NCI-H446 (cell line): ENCODE measurements around the gene TACSTD2.
"Not testable (repeated sequence)": the region's sequence is repeated elsewhere in the genome, so short reads cannot be mapped to it uniquely, and the experiment has no call there.

Experiments used
- DNase-seq, 2 experiments: peaks; one replicate each; lab custom pipeline; 2025; lab: John Stamatoyannopoulos, UW

Gene TACSTD2

DNA sequence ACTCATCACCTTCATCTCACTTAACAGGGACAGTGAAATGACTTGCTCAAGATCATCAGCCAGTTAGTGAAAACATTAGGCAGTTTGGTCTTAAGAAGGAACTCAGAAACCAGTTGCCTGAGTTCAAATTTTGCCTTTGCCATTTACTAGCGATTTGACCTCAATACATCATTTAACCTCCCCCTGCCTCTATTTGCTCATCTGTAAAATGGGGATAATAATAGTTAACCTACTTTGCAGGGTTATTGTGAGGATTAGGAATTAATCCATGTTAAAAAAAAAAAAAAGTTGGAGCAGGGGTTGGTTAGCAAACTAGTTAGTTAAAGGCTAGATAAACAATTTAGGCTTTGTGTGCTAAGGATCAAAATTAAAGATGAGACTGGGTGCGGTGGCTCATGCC, 10.6 kb upstream of the TACSTD2 start:
- no peak for DNase-seq

DNA sequence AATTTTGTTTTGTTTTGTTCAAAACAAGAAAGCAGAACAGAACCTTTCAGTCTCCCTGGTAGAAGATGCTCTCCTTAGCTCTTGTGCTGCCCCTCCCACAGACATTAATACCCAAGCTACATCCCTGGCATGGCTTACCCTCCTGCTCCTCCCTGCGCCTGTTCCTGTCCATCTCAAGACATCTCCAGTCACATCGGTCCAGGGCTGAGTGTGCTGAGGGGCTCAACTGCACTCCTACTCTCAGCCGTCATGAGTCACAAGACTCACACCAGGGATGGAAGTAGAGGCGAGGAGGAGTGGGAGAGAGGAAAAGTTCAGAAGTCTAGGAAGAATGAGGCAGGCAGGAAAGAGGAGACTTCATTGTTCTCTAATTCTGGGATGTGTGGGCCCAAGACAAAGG, 9.2 kb upstream of the TACSTD2 start:
- no peak for DNase-seq

GRCh38 chr1:58585581-58586151, 8.6 kb upstream of the TACSTD2 start:
- no peak for DNase-seq

DNA sequence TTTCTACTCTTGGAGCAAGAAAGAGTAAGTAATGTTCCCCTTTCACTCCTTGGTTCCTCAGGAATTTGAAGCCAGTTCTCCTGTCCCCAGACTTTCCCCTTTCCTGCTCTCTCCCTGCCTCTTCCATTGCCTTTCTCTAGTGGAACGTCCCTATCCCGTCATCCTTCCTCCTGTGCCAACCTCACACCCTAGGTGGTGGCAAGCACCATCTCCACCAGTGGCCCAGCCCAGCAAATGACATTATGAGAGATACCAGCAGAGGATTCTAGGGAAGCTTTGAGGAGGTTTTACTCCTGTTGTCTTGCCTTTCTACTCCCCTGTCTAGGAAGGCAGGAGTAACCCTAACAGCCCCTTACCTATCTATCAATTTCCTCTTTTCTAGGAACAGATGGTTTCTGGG, 8.1 kb upstream of the TACSTD2 start:
- DNase-seq = no peak

GRCh38 chr1:58584082-58584895, 7.2 kb upstream of the TACSTD2 start:
- no peak for DNase-seq

DNA sequence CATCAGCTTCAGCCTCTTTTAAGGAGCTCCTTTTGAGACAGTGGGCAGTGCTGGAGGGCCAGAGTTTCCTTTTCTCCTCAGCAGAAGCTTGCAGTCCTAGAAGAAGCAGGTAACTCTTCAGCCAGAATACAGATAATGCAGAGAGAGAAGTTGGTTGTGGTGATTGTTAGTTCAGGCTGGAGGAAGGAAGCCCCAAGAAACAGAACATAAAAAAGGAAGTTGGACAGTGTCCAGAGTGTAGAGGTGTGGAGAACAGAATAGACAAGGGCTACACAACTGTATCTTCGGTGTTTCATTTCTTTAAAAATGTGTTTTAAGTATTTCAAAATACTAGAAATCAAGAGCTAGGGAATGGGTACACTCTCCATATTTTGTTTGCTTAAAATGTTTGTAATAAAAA, 6.4 kb upstream of the TACSTD2 start:
- DNase-seq = no peak

GRCh38 chr1:58582143-58582542, 5.1 kb upstream of the TACSTD2 start:
- DNase-seq = not testable (repeated sequence)

- DNase-seq = no peak
Observed at GRCh38 chr1:58581641-58582040, 4.6 kb upstream of the TACSTD2 start.

DNA sequence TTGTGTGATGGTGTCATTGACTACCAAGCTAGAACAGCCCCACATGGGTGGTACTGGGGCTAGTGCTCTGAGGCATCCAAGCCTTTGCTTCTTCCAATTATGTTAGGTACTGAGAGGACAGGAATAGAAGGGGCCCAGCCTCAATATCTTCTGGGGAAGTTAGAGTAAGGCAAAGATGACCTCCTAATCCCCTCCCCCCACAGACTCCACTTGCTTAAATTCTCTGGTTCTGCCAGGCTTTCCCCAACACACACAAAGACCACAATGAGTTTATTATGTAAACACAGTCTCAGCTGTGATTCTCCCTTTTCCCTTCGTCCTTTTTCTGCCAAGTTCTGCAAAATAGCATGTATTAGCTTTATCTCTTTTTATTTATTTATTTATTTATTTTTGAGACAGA, 3.1 kb upstream of the TACSTD2 start:
- no peak for DNase-seq

- DNase-seq = no peak
Observed at GRCh38 chr1:58577654-58578030, 590 bp upstream of the TACSTD2 start.

DNA sequence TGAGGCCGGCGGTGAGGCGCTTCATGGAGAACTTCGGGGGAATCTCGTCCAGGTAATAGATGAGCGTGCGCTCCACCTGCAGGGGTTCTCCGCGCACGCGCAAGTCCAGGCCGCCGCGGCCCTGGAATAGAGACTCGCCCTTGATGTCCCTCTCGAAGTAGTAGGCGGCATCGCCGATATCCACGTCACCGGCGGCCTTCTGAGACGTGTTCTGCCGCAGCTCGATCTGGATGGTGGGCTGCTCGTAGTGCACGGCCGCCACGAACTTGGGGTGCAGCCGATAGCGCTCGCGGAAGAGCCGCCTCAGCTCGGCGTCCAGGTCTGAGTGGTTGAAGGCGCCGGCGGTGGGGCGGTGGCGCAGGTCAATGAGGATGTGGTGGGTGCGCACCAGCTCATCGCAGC, 726 bp downstream of the TACSTD2 start:
- no peak for DNase-seq

GRCh38 chr1:58575551-58576324, 1.3 kb downstream of the TACSTD2 start:
- DNase-seq = no peak

GRCh38 chr1:58574816-58575215, 2.2 kb downstream of the TACSTD2 start:
- no peak for DNase-seq

DNA sequence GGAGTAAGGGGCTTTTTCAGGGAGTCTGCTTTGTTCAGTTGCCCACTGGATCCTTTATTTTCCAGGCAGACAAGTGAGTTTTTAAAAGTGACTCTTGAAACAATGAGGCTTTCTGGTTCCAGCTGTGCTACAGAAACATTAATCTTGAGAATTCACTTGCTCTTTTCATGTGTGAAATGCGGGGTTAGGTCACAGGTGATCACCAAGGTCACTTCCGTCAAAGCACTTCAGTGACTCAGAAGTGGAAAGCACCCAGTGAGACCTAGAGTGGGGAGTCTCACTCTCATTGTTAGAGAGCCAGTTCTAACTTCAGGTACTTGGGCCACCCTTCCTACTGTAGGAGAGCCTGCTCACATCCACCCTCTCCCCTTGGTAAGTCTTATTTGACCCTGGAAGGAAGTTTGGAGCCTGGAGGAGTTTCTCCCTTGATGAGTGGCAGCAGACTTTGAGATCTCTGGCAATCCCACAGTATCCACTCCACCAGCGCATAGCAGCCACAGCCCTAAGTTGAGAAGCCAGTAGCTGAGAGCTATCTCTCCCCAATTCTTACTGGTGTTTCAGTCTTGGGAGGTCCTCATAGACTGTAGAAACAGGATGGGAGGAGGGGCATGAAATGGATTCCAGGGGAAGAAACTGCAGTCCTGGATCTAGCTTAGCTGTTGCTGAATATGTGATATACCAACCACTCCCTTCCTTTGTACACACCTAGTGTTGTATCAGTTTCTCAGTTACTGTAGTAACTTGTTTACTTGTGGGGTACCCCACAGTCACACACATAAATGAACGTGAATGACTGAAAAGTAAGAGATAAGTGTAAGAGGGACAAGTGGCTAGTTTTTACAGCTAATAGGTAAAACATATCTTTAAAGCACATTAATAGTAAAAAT, 3.1 kb downstream of the TACSTD2 start:
- no peak for DNase-seq

DNA sequence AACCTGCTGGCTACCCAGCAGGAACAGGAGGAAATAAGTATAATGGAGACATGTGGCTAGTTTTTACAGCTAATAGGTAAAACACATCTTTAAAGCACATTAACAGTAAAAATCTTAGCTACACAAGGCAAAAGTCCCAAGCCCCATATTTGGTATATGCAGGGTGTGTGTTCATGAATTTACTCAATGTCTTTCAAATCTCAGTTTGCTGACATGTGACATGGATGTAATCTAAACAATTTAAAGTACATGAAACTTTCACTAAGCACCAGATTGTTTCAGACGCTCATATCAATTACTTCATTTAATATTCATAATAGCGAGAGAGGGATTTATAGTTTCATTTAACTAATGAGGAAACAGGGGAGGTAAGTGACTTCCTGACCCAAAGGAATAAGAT, 3.9 kb downstream of the TACSTD2 start:
- no peak for DNase-seq

GRCh38 chr1:58572690-58573089, 4.4 kb downstream of the TACSTD2 start:
- DNase-seq = no peak

DNA sequence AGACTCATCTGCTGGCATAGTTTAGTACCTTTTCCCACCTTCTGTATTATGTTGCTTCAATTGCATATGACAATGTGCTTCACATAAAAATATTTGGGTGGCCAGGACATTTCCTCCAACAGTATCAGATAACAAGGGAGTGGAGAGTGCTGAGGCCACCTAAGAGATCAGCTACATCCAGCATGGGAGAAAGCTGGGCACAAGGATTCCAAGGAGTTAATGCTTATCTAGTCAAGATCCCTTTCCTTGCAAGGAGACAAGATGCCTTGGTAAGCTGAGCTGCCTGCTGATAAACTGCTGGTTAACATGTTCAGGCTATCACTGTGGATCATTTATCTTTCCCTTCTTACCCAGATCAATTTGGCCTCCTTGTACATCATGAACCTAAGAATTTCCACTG, 5.4 kb downstream of the TACSTD2 start:
- no peak for DNase-seq

DNA sequence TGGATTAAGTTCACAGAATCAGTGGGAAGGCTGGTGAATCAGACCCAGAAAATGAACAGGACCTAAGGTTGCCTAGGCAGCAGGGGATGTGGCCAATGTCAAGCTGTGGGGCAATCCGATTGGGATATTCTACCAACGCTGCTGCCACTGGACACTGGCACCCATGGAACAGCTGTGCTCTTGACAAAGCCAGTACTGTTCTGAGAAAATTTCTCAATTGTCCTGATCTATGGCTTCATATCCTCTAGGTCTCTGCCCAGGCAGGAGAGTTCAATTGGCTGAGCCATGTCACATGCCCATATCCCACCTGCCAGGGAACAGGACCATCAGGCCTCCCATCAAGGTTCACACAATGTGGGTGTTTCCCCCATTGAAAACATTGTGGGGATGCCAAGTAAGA, 6.2 kb downstream of the TACSTD2 start:
- no peak for DNase-seq

DNA sequence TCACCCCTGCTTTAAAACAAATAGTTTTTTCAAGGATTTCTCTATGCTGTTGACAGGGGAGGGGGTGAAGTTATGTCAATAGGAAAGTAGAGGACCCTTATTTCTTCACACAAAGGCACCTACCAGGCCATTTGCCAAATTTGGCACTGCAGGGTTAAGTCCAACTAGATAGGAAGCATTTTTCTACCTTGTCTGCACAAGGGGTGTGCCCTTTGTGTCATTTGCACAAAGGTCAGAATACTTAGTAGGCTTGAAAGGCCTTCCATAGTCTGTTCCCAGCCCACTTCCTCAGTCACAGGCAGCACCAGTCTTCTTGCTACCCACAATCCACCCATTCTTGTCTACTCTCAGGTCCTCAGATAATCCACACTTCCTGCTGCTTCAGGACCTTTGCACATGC, 7.0 kb downstream of the TACSTD2 start:
- DNase-seq = no peak

GRCh38 chr1:58568911-58569310, 8.1 kb downstream of the TACSTD2 start:
- DNase-seq = no peak

- DNase-seq = no peak
Observed at GRCh38 chr1:58568271-58568860, 8.7 kb downstream of the TACSTD2 start.

DNA sequence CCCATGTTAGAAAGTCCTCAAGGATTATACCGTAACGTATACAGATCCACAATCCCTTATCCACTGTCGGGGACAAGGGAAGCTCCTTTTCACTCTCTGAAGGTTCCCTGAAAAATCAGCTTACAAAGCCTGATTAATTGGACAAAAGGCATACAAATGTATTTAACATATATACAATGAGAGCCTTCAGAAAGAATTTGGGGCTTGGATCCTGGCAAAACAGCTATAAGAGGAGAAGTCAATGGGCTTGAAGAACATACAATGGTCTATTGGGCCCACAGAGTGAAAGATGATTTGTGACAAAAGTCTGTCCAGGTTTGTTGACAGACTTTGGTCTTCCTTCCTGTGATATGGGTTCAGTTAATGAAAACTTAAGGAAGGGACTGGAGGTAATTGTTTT, 10.7 kb downstream of the TACSTD2 start:
- DNase-seq = no peak
